GM21825 (cell line): ENCODE results near the gene OSBPL10.
"Not testable (repeated sequence)": the region's sequence is repeated elsewhere in the genome, so short reads cannot be mapped to it uniquely, and the experiment has no call there.

ENCODE experiments used
- ATAC-seq: cut with Tn5 transposase; IDR thresholded peaks from one replicate; pipeline ENCODE4 v1.9.1; 2021; ENCODE audit warnings: mild to moderate bottlenecking, moderate library complexity; ENCODE audit not compliant: unreplicated experiment

Gene OSBPL10

DNA sequence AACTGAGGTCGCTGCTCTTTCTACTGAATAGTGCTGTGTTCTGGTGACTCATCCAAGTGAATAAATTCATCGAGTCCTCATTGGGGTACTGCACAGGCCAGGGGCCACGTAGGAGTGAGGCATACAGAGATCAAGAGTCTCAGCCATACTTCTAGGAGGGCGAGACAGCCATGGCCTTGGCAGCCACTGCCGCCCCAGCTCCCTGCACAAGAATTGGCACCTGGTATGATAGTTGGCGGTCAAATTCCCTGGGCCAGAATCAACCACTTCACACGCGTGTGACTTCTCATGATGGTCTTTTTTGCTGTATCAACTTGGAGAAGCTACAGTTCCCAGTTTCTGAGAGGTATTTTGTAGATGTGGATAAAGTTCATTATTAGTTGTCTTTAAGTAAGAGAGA lies 161.6 kb downstream of the OSBPL10 start:
- no peak for ATAC-seq

DNA sequence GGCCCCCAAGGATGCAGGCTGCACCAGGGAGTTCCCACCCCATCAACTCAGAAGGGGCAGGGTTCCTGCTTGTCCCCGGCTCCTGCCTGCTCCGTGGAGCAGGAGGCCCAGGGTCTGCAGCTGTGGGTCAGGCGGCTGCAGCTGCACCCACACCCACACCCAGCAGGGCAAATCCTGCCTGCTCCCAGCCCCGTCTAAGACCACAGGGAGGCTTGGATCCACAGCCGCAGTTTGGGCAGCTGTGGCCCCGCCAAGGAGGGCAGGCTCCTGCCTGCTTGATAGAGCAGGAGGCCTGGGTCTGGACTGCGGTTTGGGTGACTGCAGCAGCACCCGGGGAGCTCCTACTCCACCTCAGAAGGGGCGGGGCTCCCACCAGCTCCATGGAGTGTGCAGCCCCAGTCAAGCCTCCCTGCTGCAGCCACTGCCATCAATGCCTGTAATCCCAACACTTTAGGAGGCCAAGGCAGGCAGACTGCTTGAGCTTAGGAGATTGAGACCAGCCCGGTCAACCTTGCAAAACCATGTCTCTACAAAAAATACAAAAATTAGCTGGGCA lies 163.6 kb downstream of the OSBPL10 start:
- ATAC-seq, result no peak

DNA sequence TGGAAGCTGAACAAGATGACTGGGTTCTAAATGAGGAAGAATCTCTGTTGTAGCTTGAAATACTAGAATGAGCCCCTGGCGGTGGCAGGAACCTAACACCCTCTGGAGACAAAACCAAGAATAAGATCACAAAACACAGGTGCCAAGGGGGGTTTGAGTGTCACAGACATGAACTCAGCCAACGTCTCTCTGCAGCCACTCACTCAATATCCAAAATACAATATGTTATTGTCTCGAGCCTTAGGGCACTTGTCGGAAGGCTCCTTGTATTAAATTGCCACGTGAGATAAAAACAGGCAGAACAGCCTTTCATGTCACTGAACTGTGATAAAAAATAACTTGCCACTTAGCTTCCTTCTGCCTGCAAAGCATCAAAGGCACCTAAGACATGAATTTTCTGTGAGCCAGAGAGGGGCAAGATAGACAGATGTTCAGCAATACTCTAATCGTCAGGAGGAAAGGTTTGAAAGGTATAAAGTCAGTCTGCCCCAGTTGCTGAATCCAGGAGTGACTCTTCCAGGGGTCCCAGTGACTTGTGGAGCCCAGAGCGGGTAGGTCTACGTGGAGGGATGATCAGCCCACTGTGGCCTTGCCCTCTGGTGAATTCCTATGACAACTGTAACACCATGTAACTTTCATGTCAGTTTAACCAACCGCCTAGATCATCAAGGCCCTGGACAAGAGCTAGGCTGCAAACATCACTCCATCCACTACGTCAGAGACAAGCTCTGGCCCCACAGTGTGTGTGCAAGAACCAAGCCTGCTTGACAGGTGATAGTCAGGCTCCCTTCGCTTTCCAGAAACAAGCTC lies 165.2 kb downstream of the OSBPL10 start:
- no peak for ATAC-seq

DNA sequence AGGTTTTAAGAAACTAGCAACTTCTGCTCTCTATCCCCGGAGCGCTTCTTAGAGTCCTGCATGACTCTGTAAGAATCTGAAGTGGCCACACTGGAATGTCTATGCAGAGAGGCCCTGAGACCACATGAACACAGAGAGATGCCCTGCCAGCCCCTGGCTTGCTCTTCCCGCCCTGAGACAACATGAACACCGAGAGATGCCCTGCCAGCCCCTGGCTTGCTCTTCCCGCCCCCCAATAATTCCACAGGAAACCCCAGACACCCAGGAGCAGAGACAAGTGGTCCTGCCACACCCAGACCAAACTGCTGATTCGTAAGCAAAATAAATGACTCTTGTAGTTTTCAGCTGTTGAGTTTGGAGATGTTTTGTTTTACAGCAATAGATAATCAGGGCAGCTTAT lies 166.1 kb downstream of the OSBPL10 start:
- ATAC-seq, result no peak

DNA sequence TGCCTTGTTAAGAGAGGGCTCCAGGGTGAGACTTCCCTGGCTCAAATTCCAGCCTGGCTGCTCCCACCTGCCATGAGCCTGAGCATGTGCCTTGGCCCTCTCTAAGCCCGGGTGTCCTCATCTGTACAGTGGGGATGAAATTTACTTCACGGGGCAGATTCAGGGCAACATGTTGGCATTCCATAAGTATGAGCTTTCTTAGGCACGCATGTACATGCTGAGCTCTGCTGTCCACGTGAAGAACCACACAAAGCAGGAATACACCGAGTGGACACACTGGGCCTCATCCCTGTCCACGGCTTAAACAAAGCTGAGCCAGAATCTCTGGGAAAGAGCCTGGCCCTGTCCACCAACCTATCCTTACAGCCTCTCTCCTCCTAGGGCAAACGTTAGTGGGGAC lies 167.4 kb downstream of the OSBPL10 start:
- no peak for ATAC-seq

DNA sequence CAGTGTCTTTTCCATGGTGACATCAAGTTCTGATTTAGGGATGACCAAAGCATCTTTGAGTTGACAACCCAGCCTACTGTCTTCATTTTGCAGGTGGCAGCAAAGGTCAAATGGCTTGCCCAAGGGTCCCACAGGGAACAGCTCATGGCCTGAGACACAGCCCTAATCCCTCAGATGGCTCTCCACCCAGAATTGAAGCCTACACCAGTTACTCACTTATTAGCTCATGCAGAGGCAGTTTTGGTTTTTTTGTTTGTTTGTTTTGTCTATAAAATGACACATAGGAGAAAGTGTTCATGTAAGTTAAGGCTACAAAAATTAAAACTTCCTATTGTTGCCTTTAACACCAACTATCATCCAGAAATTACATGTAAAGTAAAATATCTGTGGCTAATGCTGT lies 167.9 kb downstream of the OSBPL10 start:
- ATAC-seq, result no peak

DNA sequence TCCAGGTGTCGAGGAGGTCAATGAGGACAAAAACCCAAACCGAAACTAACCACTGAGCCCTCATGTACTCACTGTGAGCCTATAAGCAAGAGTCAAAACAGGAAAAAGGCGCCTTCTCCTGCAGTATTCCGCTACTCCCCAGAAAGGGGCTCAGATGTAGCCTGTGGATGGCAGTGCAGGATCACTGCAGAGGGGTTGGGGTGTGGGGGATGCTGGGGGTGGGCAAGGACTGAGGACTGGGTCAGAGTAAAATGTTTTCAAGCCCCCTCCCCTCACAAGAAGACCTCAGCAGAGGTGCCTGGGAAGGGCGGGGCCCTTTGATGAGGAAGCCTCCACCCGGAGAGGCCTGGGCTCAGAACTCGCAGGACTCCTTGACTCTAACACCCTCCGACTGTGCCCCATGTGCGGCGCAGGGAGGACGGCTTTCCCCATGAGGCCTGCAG lies 170.1 kb downstream of the OSBPL10 start:
- ATAC-seq, result no peak

DNA sequence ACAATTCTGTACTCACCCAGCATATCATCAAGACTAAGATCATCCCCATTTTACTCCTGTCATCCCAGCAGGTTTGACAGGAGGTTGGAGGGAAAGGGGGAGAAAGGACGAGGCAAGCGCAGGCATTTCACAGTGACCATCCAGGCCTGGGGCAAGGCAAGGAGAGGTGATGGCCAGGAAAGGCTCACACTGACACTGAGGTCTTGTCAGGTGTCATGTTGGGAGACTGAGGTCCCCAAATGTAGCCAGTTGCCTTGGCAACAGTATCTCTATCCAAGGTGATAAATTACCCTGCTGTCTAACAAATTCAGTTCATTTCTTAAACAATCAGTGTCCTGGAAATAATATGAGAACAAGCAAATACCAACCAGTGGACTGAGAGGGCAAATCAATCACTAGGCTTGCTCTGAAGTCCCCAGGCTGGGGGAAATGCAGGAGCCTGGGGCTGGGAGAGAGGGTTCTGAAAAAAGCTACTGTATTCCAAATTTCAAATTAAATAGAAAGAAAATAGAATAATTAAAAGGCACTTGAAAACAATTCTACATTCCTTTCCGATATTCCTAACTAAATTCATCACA lies 172.8 kb downstream of the OSBPL10 start:
- ATAC-seq, result no peak

DNA sequence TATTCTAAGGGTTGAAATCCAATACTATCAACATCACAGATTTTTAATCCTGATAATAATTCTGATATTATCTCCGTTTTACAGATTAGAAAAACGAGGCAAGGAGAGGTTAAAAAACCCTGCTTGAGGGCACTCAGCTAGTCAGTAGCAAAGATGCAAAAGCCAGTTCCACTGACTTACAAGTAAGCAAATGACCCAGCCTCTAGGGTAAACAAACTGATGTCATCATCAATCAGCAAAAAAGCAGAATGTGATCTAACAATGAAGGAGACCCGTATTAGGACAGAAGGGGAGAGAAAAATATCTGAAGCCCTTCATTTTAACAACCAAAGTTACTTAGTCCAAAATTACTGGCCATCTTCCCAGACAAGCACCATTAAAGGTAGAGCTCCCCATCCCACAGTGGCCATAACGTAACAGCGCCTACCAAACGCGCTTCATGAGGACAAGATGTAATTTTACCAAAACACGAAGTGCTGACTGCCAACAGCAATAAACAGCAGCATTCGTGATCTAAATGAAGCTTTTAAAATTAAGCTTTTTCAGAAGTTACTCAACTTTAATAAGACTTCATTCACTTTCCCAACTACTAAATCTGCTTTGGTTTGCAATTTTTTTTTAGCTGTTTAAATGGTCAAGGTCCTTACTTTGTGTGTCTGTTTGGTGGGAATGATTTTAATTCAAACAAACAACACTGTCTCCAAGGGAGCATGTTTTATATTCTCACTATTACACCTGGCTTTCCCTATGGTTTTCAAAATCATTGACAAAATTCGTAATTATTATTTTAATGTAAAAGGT lies 176.6 kb downstream of the OSBPL10 start:
- no peak for ATAC-seq

DNA sequence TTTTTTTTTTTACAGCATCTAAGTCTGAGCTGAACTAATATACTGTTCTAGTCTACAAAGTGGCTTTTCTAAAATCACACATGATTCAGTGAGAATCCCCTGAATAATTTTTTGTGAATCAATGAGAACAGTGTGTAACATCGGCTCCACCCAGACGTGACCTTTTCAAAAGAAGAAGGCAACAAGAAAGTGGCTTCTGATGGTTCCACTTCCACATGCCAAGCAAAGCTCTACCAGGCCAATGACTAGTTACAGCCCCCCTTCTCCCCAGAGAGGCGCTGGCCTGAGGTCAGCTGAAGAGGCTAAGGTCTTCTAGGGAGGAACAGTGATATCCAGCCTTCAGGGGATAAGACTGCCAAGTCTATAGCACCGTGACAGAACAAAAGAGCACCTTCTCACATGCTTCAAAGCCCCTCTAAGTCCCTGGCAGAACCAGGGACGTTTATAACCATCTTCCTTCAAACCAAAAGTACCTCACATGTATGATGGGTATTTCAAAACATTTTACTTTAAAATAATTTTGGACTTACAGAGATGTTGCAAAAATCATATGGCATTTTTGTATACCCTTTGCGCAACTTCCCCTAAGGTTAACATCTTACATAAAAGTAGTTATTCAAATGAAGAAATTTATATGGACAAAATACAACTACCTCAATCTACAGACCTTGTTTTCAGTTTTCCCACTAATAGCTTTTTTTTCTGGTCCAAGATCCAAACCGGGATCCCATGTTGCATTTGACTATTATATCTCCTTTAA lies 177.9 kb downstream of the OSBPL10 start:
- no peak for ATAC-seq

DNA sequence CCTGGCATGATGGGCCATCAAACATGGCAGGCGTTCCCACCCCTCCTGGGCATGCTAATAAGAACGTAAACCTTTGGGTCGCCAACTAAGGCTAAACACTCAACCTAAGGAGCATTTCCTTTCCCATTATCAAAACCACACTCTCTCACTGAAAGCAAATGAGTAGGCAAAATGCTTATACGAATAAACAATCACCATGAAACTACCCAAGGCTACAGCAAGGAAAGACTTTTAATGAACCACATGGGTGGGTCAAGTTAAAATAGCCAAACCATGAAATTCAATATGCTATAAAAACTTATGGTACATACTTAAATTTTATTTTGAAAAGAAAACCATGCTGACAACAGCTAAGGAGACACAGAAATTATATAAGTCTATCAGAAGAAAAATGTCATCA lies 180.6 kb downstream of the OSBPL10 start:
- ATAC-seq, result no peak

DNA sequence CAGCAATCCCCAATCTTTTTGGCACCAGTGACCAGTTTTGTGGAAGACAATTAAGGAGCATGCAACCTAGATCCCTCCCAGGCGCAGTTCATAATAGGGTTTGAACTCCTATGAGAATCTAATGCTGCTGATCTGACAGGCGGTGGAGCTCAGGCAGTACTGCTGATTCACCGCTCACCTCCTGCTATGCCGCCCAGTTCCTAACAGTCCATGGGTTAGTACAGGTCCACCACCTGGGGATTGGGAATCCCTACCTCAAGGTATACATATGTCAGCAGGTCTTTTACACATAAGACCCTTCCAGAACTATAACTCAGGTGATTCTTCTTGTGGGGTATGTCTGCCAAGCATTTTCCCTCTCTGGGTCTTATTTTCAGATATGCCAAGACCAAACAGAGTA lies 182.2 kb downstream of the OSBPL10 start:
- ATAC-seq, result no peak

DNA sequence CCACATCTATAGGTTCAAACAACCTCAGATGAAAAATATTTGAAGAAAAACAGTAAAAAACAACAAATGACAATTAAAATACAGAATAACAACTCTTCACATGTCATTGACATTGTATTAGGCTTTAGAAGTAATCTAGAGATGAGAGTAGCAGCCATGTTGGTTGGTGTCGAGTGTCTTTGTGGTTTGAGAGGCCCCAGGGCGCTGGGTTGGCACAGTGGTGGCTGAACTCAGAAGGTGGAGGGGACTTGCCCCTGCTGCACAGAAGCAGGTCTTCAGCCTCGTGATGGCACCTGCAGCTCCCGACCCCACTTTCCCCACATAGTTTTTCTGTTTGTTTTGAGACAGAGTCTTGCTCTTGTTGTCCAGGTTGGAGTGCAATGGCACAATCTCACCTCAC lies 187.2 kb downstream of the OSBPL10 start:
- ATAC-seq, result no peak

DNA sequence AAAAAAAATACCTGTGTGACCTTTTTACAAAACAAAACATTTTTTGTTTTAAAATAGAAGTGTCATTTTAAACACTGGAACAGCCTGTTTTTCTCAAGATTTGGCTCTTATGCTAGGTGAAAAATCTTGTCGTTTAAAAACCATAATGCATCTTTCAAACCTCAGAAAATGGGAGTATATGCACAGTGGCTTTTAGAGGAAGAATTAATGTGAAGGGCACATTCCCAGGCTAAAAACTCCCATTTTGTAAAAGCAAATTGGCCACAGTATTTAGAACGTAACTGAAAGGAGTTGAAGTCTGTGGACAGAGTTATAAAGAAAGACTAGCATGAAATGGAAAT lies 190.0 kb downstream of the OSBPL10 start:
- ATAC-seq, result no peak

DNA sequence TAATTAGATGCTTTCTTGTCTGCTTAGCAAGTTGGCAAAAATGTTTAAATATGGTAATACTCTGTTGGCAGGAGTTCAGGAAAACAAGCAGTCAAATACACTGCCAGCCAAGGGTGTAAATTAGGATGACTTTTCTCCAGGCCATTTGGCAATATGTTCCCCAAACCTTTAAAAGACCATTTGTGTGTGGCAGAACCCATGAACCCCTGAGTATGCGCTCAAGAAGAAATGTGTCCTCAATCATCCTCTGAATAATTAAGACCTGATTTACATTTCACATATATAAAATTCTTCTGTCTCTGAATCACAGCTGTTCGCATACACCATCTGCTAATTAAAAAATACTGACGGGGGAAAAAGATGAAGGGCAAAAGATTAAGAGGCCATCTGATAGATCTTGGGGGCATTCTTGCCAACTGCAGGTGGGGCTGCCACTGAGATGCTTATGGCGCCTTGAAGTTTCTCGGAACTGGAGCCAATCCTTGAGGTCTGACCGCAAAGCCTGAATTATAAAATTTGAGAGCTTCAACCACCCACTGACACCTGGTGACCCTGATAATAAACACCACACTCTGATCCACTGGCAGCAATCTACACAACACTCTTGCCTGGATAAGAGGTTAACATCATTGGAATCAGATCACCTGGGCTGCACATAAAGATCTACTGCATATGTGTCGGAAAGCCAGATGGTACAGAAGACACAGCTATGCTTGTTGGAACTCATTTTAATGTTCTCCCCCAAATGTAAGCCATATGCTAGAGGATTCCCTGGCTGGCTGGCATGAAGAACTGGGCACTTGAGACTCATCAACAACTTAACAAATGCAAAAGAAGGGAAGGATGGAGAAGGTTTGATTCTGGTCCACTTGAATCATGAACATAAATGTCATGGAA lies 190.6 kb downstream of the OSBPL10 start:
- ATAC-seq, result no peak

DNA sequence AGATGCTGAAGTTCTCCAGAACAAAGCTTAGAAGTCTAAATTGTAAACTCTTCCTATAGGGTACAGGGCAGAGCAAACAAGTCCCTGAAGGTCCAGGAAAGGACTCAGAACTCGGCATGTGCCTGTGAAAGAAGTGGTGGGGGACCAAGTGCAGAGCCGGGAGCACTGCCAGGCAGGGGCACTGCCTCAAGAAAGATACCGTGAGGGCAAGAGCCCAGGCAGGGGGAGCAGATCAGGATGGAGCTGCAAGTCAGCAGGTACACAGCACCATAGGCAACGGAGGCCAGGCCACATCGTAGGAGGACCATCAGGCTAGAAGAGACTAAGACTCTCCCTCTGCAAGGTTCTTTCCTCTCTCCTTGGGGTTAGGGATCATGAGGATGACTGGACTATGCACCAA lies 191.6 kb downstream of the OSBPL10 start:
- ATAC-seq, result no peak

DNA sequence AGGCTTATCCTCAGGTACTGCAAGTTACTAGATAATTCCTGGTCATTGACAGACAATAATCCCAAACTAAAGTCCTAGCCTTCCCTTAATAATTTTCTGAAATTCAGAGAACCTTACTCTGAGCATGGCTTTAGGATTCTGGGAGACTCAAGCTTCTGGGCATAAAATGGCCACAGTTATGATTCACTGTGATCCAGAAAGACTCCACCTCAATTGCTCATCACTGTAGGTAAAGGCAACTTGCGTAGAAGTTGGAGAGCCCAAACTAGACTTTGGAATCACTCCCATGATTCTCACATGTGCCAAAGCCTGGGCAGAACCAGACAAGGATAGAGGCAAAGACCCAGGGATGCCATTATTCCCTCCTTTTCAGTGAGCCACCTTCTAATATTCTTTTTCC lies 195.3 kb downstream of the OSBPL10 start:
- ATAC-seq, result no peak

DNA sequence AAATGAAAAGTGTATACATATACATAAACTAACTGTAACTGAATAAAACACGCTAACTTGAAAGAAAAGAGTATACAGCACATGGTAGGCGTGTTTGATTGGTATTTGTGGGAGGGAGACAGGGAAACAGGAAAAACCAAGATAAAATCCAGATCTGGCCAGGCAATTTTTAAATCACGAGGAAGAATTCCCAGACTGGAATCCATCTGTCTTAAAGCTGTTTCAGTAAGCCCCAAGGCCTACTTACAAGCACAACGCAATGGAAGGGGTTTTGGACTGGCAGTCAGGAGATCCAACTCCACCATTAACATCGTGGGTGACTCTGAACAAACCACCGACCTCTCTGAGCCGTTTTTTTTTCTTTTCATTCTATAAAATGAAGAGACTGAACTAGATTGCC lies 195.8 kb downstream of the OSBPL10 start:
- ATAC-seq, result no peak

DNA sequence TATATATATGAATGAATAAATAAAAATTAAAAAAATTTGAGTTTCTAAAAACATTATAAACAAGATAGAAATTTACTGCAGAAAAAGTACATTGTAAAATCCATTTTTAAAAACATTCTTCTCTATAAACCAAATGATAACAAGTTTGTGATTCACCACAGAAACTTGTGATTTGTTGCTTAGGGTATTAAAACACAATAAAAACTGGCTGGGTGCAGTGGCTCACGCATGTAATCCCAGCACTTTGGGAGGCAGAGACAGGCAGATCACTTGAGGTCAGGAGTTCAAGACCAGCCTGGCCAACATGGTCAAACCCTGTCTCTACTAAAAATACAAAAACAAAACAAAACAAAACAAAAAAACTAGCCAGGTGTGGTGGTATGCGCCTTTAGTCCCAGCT lies 197.2 kb downstream of the OSBPL10 start:
- ATAC-seq, result not testable (repeated sequence)

DNA sequence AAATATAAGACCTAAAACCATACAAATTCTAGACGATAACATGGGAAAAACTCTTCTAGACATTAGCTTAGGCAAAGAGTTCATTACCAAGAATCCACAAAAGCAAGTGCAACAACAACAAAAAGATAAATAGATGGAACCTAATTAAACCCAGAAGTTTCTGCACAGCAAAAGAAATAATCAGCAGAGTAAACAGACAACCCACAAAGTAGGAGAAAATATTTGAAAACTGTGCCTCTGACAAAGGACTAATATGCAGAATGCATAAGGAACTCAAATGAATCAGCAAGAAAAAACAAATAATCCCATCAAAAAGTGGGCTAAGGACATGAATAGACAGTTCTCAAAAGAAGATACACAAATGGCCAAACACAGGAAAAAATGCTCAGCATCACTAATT lies 198.8 kb downstream of the OSBPL10 start:
- ATAC-seq, result not testable (repeated sequence)
